ENCODE results near the gene ZNF304. TPM values are rescaled to one million over a fixed set of nuclear protein-coding genes. Genes with fewer than 3 reads are reported as not detected.

ZNF304 gene
- total RNA-seq, 1 donor from 2014 or later = 15.8 TPM

DNA sequence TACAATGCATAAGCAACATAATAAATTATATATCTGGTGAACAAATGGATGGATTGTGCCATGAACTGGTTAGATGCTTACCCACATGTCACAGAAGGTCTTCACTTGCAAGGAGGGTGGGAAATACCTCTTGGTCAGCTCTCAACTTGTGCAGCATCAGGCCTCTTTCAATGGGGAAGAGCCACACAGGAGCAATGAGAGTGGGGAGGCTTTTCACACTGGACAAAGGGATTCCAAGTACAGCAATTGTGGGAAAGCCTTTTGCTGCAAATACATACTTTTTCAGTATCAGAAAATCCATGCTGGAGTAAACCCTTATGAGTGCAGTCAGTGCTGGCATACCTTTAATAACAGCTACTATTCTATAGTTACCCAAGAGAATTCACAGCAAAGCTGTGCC, 42.6 kb upstream of the ZNF304 start:
- Mint-ChIP-seq H3K4me1 (ENCODE audit: low read depth, unreplicated experiment) (no peaks in the 10 kb centered on the region), H3K27ac (ENCODE audit: unreplicated experiment) (no peak overlapping the region), H3K36me3 (ENCODE audit: unreplicated experiment) (no peaks in the 10 kb centered on the region), H3K9me3 (ENCODE audit: unreplicated experiment) (no peaks in the 10 kb centered on the region), H3K27me3 (ENCODE audit: unreplicated experiment) (peaks cover 6% of the 10 kb centered on the region), H3K4me3 (ENCODE audit: unreplicated experiment) (no peak overlapping the region)
- TF ChIP-seq, protein P1, sequence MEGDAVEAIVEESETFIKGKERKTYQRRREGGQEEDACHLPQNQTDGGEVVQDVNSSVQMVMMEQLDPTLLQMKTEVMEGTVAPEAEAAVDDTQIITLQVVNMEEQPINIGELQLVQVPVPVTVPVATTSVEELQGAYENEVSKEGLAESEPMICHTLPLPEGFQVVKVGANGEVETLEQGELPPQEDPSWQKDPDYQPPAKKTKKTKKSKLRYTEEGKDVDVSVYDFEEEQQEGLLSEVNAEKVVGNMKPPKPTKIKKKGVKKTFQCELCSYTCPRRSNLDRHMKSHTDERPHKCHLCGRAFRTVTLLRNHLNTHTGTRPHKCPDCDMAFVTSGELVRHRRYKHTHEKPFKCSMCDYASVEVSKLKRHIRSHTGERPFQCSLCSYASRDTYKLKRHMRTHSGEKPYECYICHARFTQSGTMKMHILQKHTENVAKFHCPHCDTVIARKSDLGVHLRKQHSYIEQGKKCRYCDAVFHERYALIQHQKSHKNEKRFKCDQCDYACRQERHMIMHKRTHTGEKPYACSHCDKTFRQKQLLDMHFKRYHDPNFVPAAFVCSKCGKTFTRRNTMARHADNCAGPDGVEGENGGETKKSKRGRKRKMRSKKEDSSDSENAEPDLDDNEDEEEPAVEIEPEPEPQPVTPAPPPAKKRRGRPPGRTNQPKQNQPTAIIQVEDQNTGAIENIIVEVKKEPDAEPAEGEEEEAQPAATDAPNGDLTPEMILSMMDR (IDR thresholded peaks at IDR 0.05; ENCODE audit: partially characterized antibody, unreplicated experiment) = no peak
- no peak for DNase-seq

GRCh38 chr19:57310792-57311191, 40.3 kb upstream of the ZNF304 start:
- H3K4me3 Mint-ChIP-seq (ENCODE audit: unreplicated experiment) = no peak overlapping the region
- TF ChIP-seq, protein P1 (IDR thresholded peaks at IDR 0.05; ENCODE audit: partially characterized antibody, unreplicated experiment) = no peak
- no peak overlapping the region for H3K27ac Mint-ChIP-seq (ENCODE audit: unreplicated experiment)
- no peaks in the 10 kb centered on the region for H3K36me3 Mint-ChIP-seq (ENCODE audit: unreplicated experiment)
- H3K9me3 Mint-ChIP-seq (ENCODE audit: unreplicated experiment) = no peaks in the 10 kb centered on the region
- no peaks in the 10 kb centered on the region for H3K4me1 Mint-ChIP-seq (ENCODE audit: low read depth, unreplicated experiment)
- peaks cover 12% of the 10 kb centered on the region for H3K27me3 Mint-ChIP-seq (ENCODE audit: unreplicated experiment)
- DNase-seq = no peak

GRCh38 chr19:57314146-57314545, 36.9 kb upstream of the ZNF304 start:
- TF ChIP-seq, protein P1 (IDR thresholded peaks at IDR 0.05; ENCODE audit: partially characterized antibody, unreplicated experiment) = no peak
- no peaks in the 10 kb centered on the region for H3K9me3 Mint-ChIP-seq (ENCODE audit: unreplicated experiment)
- no peak overlapping the region for H3K27ac Mint-ChIP-seq (ENCODE audit: unreplicated experiment)
- peaks cover 17% of the 10 kb centered on the region for H3K27me3 Mint-ChIP-seq (ENCODE audit: unreplicated experiment)
- H3K4me3 Mint-ChIP-seq (ENCODE audit: unreplicated experiment) = no peak overlapping the region
- no peaks in the 10 kb centered on the region for H3K4me1 Mint-ChIP-seq (ENCODE audit: low read depth, unreplicated experiment)
- no peaks in the 10 kb centered on the region for H3K36me3 Mint-ChIP-seq (ENCODE audit: unreplicated experiment)
- no peak for DNase-seq

GRCh38 chr19:57317503-57317902, 33.6 kb upstream of the ZNF304 start:
- peak; percentile 32 for DNase-seq
- TF ChIP-seq, protein P1 (IDR thresholded peaks at IDR 0.05; ENCODE audit: partially characterized antibody, unreplicated experiment) = no peak
- Mint-ChIP-seq H3K4me1 (ENCODE audit: low read depth, unreplicated experiment) (peaks cover 2% of the 10 kb centered on the region), H3K4me3 (ENCODE audit: unreplicated experiment) (no peak overlapping the region), H3K27me3 (ENCODE audit: unreplicated experiment) (peaks cover 13% of the 10 kb centered on the region), H3K9me3 (ENCODE audit: unreplicated experiment) (peaks cover 7% of the 10 kb centered on the region), H3K36me3 (ENCODE audit: unreplicated experiment) (no peaks in the 10 kb centered on the region), H3K27ac (ENCODE audit: unreplicated experiment) (no peak overlapping the region)

GRCh38 chr19:57319869-57320179, 31.2 kb upstream of the ZNF304 start:
- no peak for DNase-seq
- Mint-ChIP-seq H3K27ac (ENCODE audit: unreplicated experiment) (peak overlapping the region; percentile 96), H3K4me1 (ENCODE audit: low read depth, unreplicated experiment) (peaks cover 5% of the 10 kb centered on the region), H3K36me3 (ENCODE audit: unreplicated experiment) (no peaks in the 10 kb centered on the region), H3K4me3 (ENCODE audit: unreplicated experiment) (peak overlapping the region; percentile 99), H3K27me3 (ENCODE audit: unreplicated experiment) (peaks cover 7% of the 10 kb centered on the region), H3K9me3 (ENCODE audit: unreplicated experiment) (peaks cover 7% of the 10 kb centered on the region)
- TF ChIP-seq, protein P1 (IDR thresholded peaks at IDR 0.05; ENCODE audit: partially characterized antibody, unreplicated experiment) = no peak

Measured in glutamatergic neuron (in vitro differentiated cells).